HG02610 (cell line): ENCODE results near the gene HSPB6.

Source experiments
- ATAC-seq: cut with Tn5 transposase; IDR thresholded peaks from one replicate; pipeline ENCODE4 v1.9.1; 2021; ENCODE audit warnings: mild to moderate bottlenecking, moderate library complexity; ENCODE audit not compliant: unreplicated experiment

Gene HSPB6

GRCh38 chr19:35717665-35718344 lies 39.0 kb downstream of the HSPB6 start, which contains the start of gene KMT2B:
KMT2B (plus strand) TSS chr19:35718003; CDS start chr19:35718019, 16 bp downstream.
- ATAC-seq = peak; percentile 46

- peak; percentile 58 for ATAC-seq
Measured at GRCh38 chr19:35716801-35717664, 39.8 kb downstream of the HSPB6 start.

- ATAC-seq = no peak
Measured at GRCh38 chr19:35715981-35716800, 40.6 kb downstream of the HSPB6 start.

- no peak for ATAC-seq
Measured at GRCh38 chr19:35715355-35715809, 41.4 kb downstream of the HSPB6 start.

GRCh38 chr19:35714601-35715354 lies 42.1 kb downstream of the HSPB6 start:
- no peak for ATAC-seq

- ATAC-seq = no peak
Measured at GRCh38 chr19:35713904-35714495, 42.8 kb downstream of the HSPB6 start.

- no peak for ATAC-seq
Measured at GRCh38 chr19:35713506-35713850, 43.4 kb downstream of the HSPB6 start.

- ATAC-seq = peak; percentile 19
Measured at GRCh38 chr19:35712567-35713505, 44.0 kb downstream of the HSPB6 start.

- ATAC-seq = peak; percentile 27
Measured at GRCh38 chr19:35710784-35711723, 45.8 kb downstream of the HSPB6 start.

GRCh38 chr19:35708391-35708790 lies 48.4 kb downstream of the HSPB6 start:
- no peak for ATAC-seq
